Activated CD4-positive, alpha-beta memory T cell treated with anti-CD3 and anti-CD28 coated beads for 36 hours (primary cell): ENCODE measurements around the gene PSME4. TPM values are rescaled to one million over a fixed set of nuclear protein-coding genes. Genes with fewer than 3 reads are reported as not detected.
A peak's percentile ranks its signal among the peaks of the same experiment; 100 is the strongest.

Experiments used
- CTCF ChIA-PET: fragments of 350-600 bp; sonication (Branson Sonifier 250); formaldehyde crosslinking; loops from one replicate; lab custom pipeline; 2021; ENCODE audit warnings: antibody characterized with exemption, inconsistent platforms; lab: Charles Lee
- POLR2A ChIA-PET: fragments of 350-600 bp; sonication (Branson Sonifier 250); formaldehyde crosslinking; loops from one replicate; lab custom pipeline; 2021; ENCODE audit warnings: antibody characterized with exemption; lab: Charles Lee
- DNase-seq: peaks from one replicate; pipeline ENCODE4 v3.0.0-alpha.2; 2020
- H3K27ac Mint-ChIP-seq: one replicate; pipeline ENCODE4 v1.8.0; 2021; ENCODE audit warnings: mixed read lengths
- H3K27me3 Mint-ChIP-seq: one replicate; pipeline ENCODE4 v1.8.0; 2021; ENCODE audit warnings: mixed read lengths
- H3K36me3 Mint-ChIP-seq: one replicate; pipeline ENCODE4 v1.8.0; 2021; ENCODE audit warnings: mixed read lengths
- H3K4me1 Mint-ChIP-seq: one replicate; pipeline ENCODE4 v1.8.0; 2021; ENCODE audit warnings: low read depth, mixed read lengths
- H3K4me3 Mint-ChIP-seq: one replicate; pipeline ENCODE4 v1.8.0; 2021; ENCODE audit warnings: mild to moderate bottlenecking, mixed read lengths
- H3K9me3 Mint-ChIP-seq: one replicate; pipeline ENCODE4 v1.8.0; 2021; ENCODE audit warnings: mixed read lengths
- intact Hi-C: fragments of 100-400 bp; cut with micrococcal nuclease; formaldehyde crosslinking; loops from one replicate; pipeline ENCODE4 v1.15.1; 2023
- total RNA-seq, 2 experiments: library from RNA; stranded (reverse); gene quantifications; one replicate each; pipeline ENCODE4 v1.2.3, GENCODE V29; 2021

Gene PSME4
- total RNA-seq, 2 experiments from 2014 or later, result 35.2 to 36.9 TPM

GRCh38 chr2:53913721-53914120, 57.1 kb downstream of the PSME4 start:
- Mint-ChIP-seq H3K27me3 (no peaks in the 10 kb centered on the region), H3K4me3 (no peak overlapping the region), H3K4me1 (peaks cover 9% of the 10 kb centered on the region), H3K27ac (no peak overlapping the region), H3K9me3 (no peaks in the 10 kb centered on the region), H3K36me3 (peaks cover 8% of the 10 kb centered on the region)
- intact Hi-C loops, result loop anchor here (1.0 kb wide), 1 partner anchor 55 kb away; no protein-coding TSS in a partner anchor
- ChIA-PET POLR2A (no interaction called here), CTCF (no interaction called here)
- peak; percentile 61 for DNase-seq

- CTCF ChIA-PET, result no interaction called here
- peaks cover 9% of the 10 kb centered on the region for H3K4me1 Mint-ChIP-seq
- peaks cover 19% of the 10 kb centered on the region for H3K36me3 Mint-ChIP-seq
- POLR2A ChIA-PET, result no interaction called here
- intact Hi-C loops, result no loop called here
- DNase-seq, result no peak
- H3K27ac Mint-ChIP-seq, result no peak overlapping the region
- H3K4me3 Mint-ChIP-seq, result no peak overlapping the region
- H3K9me3 Mint-ChIP-seq, result no peaks in the 10 kb centered on the region
- no peaks in the 10 kb centered on the region for H3K27me3 Mint-ChIP-seq
These were observed 59.2 kb downstream of the PSME4 start for GRCh38 chr2:53911434-53912189.

- Mint-ChIP-seq H3K36me3 (peaks cover 28% of the 10 kb centered on the region), H3K27me3 (no peaks in the 10 kb centered on the region), H3K27ac (no peak overlapping the region), H3K4me1 (no peaks in the 10 kb centered on the region), H3K4me3 (no peak overlapping the region), H3K9me3 (no peaks in the 10 kb centered on the region)
- intact Hi-C loops, result no loop called here
- DNase-seq, result no peak
- CTCF ChIA-PET, result no interaction called here
- POLR2A ChIA-PET, result no interaction called here
These were observed 63.2 kb downstream of the PSME4 start for GRCh38 chr2:53907582-53907981.

- no peak overlapping the region for H3K27ac Mint-ChIP-seq
- H3K4me3 Mint-ChIP-seq, result no peak overlapping the region
- no peaks in the 10 kb centered on the region for H3K9me3 Mint-ChIP-seq
- H3K36me3 Mint-ChIP-seq, result peaks cover 28% of the 10 kb centered on the region
- no peaks in the 10 kb centered on the region for H3K4me1 Mint-ChIP-seq
- H3K27me3 Mint-ChIP-seq, result no peaks in the 10 kb centered on the region
- intact Hi-C loops, result no loop called here
- ChIA-PET POLR2A (no interaction called here), CTCF (no interaction called here)
- no peak for DNase-seq
These were observed 65.4 kb downstream of the PSME4 start for GRCh38 chr2:53905396-53905795.

- no peaks in the 10 kb centered on the region for H3K4me1 Mint-ChIP-seq
These were observed 67.8 kb downstream of the PSME4 start for GRCh38 chr2:53903011-53903410.

GRCh38 chr2:53901192-53901591, 69.6 kb downstream of the PSME4 start:
- CTCF ChIA-PET, result no interaction called here
- no peak overlapping the region for H3K4me3 Mint-ChIP-seq
- POLR2A ChIA-PET, result no interaction called here
- H3K27ac Mint-ChIP-seq, result no peak overlapping the region
- H3K9me3 Mint-ChIP-seq, result no peaks in the 10 kb centered on the region
- DNase-seq, result no peak
- no peaks in the 10 kb centered on the region for H3K27me3 Mint-ChIP-seq
- H3K4me1 Mint-ChIP-seq, result no peaks in the 10 kb centered on the region
- H3K36me3 Mint-ChIP-seq, result peaks cover 25% of the 10 kb centered on the region
- intact Hi-C loops, result no loop called here

More at GRCh38 chr2:53903011-53903410, 67.8 kb downstream of the PSME4 start:
- no peak for DNase-seq
- ChIA-PET POLR2A (no interaction called here), CTCF (no interaction called here)
- H3K27me3 Mint-ChIP-seq, result no peaks in the 10 kb centered on the region
- no peak overlapping the region for H3K27ac Mint-ChIP-seq
- intact Hi-C loops, result no loop called here
- H3K9me3 Mint-ChIP-seq, result no peaks in the 10 kb centered on the region
- H3K36me3 Mint-ChIP-seq, result peaks cover 31% of the 10 kb centered on the region
- no peak overlapping the region for H3K4me3 Mint-ChIP-seq

GRCh38 chr2:53896864-53897263, 73.9 kb downstream of the PSME4 start:
- no peak for DNase-seq
- H3K4me1 Mint-ChIP-seq, result no peaks in the 10 kb centered on the region
- no peak overlapping the region for H3K27ac Mint-ChIP-seq
- H3K36me3 Mint-ChIP-seq, result peaks cover 40% of the 10 kb centered on the region
- H3K27me3 Mint-ChIP-seq, result no peaks in the 10 kb centered on the region
- H3K9me3 Mint-ChIP-seq, result no peaks in the 10 kb centered on the region
- no peak overlapping the region for H3K4me3 Mint-ChIP-seq
- intact Hi-C loops, result no loop called here
- CTCF ChIA-PET, result no interaction called here
- POLR2A ChIA-PET, result no interaction called here

GRCh38 chr2:53886406-53887280, 84.2 kb downstream of the PSME4 start:
- ChIA-PET CTCF (interaction anchor here (1.1 kb wide), 1 partner anchor 231 kb away, joined by 3 read pairs; no protein-coding TSS in a partner anchor), POLR2A (interaction anchor here (1.2 kb wide), 1 partner anchor 84 kb away, joined by 4 read pairs; the partner anchor contains the start of gene PSME4)
- no peak for DNase-seq
- H3K27me3 Mint-ChIP-seq, result no peaks in the 10 kb centered on the region
- peak overlapping the region; percentile 10 for H3K27ac Mint-ChIP-seq
- H3K4me1 Mint-ChIP-seq, result peaks cover 34% of the 10 kb centered on the region
- H3K36me3 Mint-ChIP-seq, result peaks cover 54% of the 10 kb centered on the region
- no peaks in the 10 kb centered on the region for H3K9me3 Mint-ChIP-seq
- intact Hi-C loops, result loop anchor here (2.0 to 10.0 kb wide), 2 partner anchors 82 to 168 kb away; no protein-coding TSS in a partner anchor
- H3K4me3 Mint-ChIP-seq, result no peak overlapping the region

- no peak overlapping the region for H3K4me3 Mint-ChIP-seq
- H3K36me3 Mint-ChIP-seq, result peaks cover 52% of the 10 kb centered on the region
- H3K9me3 Mint-ChIP-seq, result no peaks in the 10 kb centered on the region
- no peak overlapping the region for H3K27ac Mint-ChIP-seq
- ChIA-PET CTCF (no interaction called here), POLR2A (interaction anchor here (1.3 kb wide), 1 partner anchor 118 kb away, joined by 3 read pairs; the partner anchor contains the start of gene CHAC2)
- DNase-seq, result no peak
- intact Hi-C loops, result loop anchor here (10.0 kb wide), 1 partner anchor 170 kb away; no protein-coding TSS in a partner anchor
- peaks cover 40% of the 10 kb centered on the region for H3K4me1 Mint-ChIP-seq
- H3K27me3 Mint-ChIP-seq, result no peaks in the 10 kb centered on the region
These were observed 85.9 kb downstream of the PSME4 start for GRCh38 chr2:53884883-53885282.

GRCh38 chr2:53881986-53882385, 88.8 kb downstream of the PSME4 start:
- no peaks in the 10 kb centered on the region for H3K9me3 Mint-ChIP-seq
- H3K27me3 Mint-ChIP-seq, result no peaks in the 10 kb centered on the region
- intact Hi-C loops, result loop anchor here (10.0 kb wide), 1 partner anchor 173 kb away; no protein-coding TSS in a partner anchor
- H3K4me1 Mint-ChIP-seq, result peaks cover 36% of the 10 kb centered on the region
- ChIA-PET CTCF (no interaction called here), POLR2A (no interaction called here)
- no peak overlapping the region for H3K27ac Mint-ChIP-seq
- peaks cover 55% of the 10 kb centered on the region for H3K36me3 Mint-ChIP-seq
- no peak for DNase-seq
- H3K4me3 Mint-ChIP-seq, result no peak overlapping the region

GRCh38 chr2:53881360-53881759, 89.4 kb downstream of the PSME4 start:
- no peaks in the 10 kb centered on the region for H3K9me3 Mint-ChIP-seq
- intact Hi-C loops, result loop anchor here (10.0 kb wide), 1 partner anchor 173 kb away; no protein-coding TSS in a partner anchor

GRCh38 chr2:53880756-53881155, 90.0 kb downstream of the PSME4 start:
- Mint-ChIP-seq H3K27ac (no peak overlapping the region), H3K4me1 (peaks cover 24% of the 10 kb centered on the region), H3K27me3 (no peaks in the 10 kb centered on the region), H3K4me3 (no peak overlapping the region), H3K36me3 (peaks cover 44% of the 10 kb centered on the region), H3K9me3 (no peaks in the 10 kb centered on the region)
- ChIA-PET CTCF (no interaction called here), POLR2A (no interaction called here)
- intact Hi-C loops, result loop anchor here (10.0 kb wide), 1 partner anchor 174 kb away; no protein-coding TSS in a partner anchor
- DNase-seq, result no peak

More at GRCh38 chr2:53881360-53881759, 89.4 kb downstream of the PSME4 start:
- Mint-ChIP-seq H3K4me3 (no peak overlapping the region), H3K36me3 (peaks cover 48% of the 10 kb centered on the region), H3K27me3 (no peaks in the 10 kb centered on the region), H3K27ac (no peak overlapping the region), H3K4me1 (peaks cover 29% of the 10 kb centered on the region)
- ChIA-PET POLR2A (no interaction called here), CTCF (no interaction called here)
- DNase-seq, result no peak
